CD4-positive, alpha-beta T cell treated with Interleukin-2 at 100 ng/mL for 4 hours (primary cell): ENCODE data around the gene TGFBI.

Experiments used
- DNase-seq: peaks from one replicate; pipeline ENCODE4 v3.0.0-alpha.2; 2020; ENCODE audit warnings: low spot score

Gene TGFBI

GRCh38 chr5:136028782-136029742 is at the start of gene TGFBI:
TSS of gene TGFBI (plus strand) at chr5:136028988. CDS start at chr5:136029056, 68 bp downstream.
- DNase-seq, result peak; percentile 10

GRCh38 chr5:135978993-135979392 is 49.8 kb upstream of the TGFBI start:
- DNase-seq, result no peak

GRCh38 chr5:135979510-135979909 is 49.3 kb upstream of the TGFBI start:
- no peak for DNase-seq

GRCh38 chr5:135980620-135981019 is 48.2 kb upstream of the TGFBI start:
- DNase-seq, result no peak

- no peak for DNase-seq
Observed at GRCh38 chr5:135985951-135986350, 42.8 kb upstream of the TGFBI start.

GRCh38 chr5:135986401-135986800 is 42.4 kb upstream of the TGFBI start:
- DNase-seq, result no peak

GRCh38 chr5:135986891-135987401 is 41.8 kb upstream of the TGFBI start:
- no peak for DNase-seq

- no peak for DNase-seq
Observed at GRCh38 chr5:135988546-135988945, 40.2 kb upstream of the TGFBI start.

- DNase-seq, result no peak
Observed at GRCh38 chr5:135989686-135990085, 39.1 kb upstream of the TGFBI start.

GRCh38 chr5:135990528-135991255 is 38.1 kb upstream of the TGFBI start:
- no peak for DNase-seq

- DNase-seq, result no peak
Observed at GRCh38 chr5:135991429-135991828, 37.4 kb upstream of the TGFBI start.

- DNase-seq, result no peak
Observed at GRCh38 chr5:135993335-135993879, 35.4 kb upstream of the TGFBI start.

GRCh38 chr5:135993880-135994636 is 34.7 kb upstream of the TGFBI start:
- DNase-seq, result no peak

GRCh38 chr5:135995976-135996375 is 32.8 kb upstream of the TGFBI start:
- DNase-seq, result no peak

GRCh38 chr5:135996611-135997010 is 32.2 kb upstream of the TGFBI start:
- DNase-seq, result no peak

- no peak for DNase-seq
Observed at GRCh38 chr5:135997673-135998335, 31.0 kb upstream of the TGFBI start.

GRCh38 chr5:135998889-135999288 is 29.9 kb upstream of the TGFBI start:
- DNase-seq, result no peak

- no peak for DNase-seq
Observed at GRCh38 chr5:135999406-136000139, 29.2 kb upstream of the TGFBI start.

- no peak for DNase-seq
Observed at GRCh38 chr5:136000147-136000546, 28.6 kb upstream of the TGFBI start.

- no peak for DNase-seq
Observed at GRCh38 chr5:136000932-136001331, 27.9 kb upstream of the TGFBI start.
